ENCODE results near the gene HPS1.

The HPS1 gene

DNA sequence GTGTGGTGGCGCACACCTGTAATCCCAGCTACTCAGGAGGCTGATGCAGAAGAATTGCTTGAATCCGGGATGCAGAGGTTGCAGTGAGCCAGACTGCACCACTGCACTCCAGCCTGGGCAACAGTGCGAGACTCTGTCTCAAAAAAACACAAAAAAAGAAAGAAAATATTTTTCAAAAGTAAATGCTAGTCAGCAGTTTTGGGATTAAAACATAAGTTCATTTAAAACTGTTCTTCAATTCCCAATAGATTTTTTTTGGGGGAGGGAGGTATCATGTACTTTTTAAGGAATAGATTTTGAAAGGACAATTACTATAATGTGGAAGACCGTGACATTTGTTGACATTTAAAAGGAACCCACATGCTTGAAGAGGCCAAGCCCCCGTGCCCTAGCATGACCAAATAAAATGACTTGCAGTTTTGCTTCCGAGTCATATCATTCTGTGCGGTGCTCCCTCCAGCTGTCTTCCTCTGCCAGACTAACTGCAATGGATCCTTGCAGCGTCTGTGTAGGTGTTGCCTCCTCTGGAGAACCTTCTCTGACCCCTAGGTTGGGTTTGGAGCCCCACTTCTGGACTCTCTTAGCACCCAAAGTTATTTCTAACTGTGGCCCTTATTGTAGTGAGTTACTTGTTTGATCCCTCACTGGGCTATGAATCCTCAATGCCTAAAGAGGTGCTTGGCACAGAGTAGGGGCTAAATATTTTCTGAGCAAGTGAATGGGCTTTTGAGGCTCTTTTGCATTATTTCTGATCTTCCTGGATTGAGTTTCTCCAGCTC lies 17.4 kb upstream of the HPS1 start:
- Histone ChIP-seq H3K36me3 (ENCODE audit: control insufficient read depth, insufficient read depth, low read length) (no peaks in the 10 kb centered on the region), H3K9me3 (ENCODE audit: control insufficient read depth, insufficient read depth, low read depth, low read length) (no peaks in the 10 kb centered on the region), H3K27ac (ENCODE audit: low read depth, low read length) (no peak overlapping the region), H3K4me1 (ENCODE audit: control insufficient read depth, insufficient read depth, low read length) (peaks cover 15% of the 10 kb centered on the region; the same call in 1 of the 2 replicates), H3K4me3 (ENCODE audit: low read depth, low read length) (no peak overlapping the region), H3K9ac (ENCODE audit: low read length) (no peak overlapping the region), H3K27me3 (ENCODE audit: control insufficient read depth, insufficient read depth, low read length) (peaks cover 13% of the 10 kb centered on the region)

DNA sequence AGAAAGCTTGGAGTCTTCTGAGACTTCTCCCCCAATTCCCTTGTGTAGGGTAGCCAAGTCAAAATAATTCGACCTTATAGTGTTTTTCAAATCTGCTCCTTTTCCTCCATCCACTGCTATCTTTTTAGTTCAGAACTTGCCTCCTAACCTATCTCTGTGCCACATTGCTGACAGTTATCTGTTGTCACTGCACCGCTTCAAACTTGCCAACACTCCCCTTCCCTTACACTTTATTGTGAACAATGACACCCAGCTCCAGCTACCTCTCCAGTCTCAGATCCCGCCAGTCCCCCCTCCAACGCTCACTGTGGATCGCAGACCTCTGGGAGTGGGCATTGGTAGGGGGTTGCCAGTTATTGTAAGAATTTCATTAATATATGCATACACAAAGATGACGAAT lies 16.3 kb upstream of the HPS1 start:
- Histone ChIP-seq H3K4me1 (ENCODE audit: control insufficient read depth, insufficient read depth, low read length) (peaks cover 13% of the 10 kb centered on the region; the same call in 1 of the 2 replicates), H3K9ac (ENCODE audit: low read length) (no peak overlapping the region), H3K4me3 (ENCODE audit: low read depth, low read length) (no peak overlapping the region), H3K36me3 (ENCODE audit: control insufficient read depth, insufficient read depth, low read length) (no peaks in the 10 kb centered on the region), H3K9me3 (ENCODE audit: control insufficient read depth, insufficient read depth, low read depth, low read length) (no peaks in the 10 kb centered on the region), H3K27ac (ENCODE audit: low read depth, low read length) (no peak overlapping the region), H3K27me3 (ENCODE audit: control insufficient read depth, insufficient read depth, low read length) (peaks cover 2% of the 10 kb centered on the region)

DNA sequence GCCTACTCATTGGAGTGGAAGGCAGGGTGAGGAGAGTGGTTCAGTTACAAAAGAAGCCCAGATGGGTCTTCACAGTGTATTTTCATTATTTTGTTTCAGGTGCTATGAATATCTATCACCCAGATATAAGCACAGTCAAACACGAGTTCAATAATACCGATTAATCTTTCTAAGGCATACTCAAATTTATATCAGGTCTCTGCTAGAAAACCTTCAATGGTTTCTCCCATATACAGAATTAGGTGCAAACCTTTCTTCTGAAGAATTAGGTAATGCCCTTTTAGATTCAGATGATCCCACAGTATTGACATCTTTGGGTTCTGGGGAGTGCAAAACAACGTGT lies 14.7 kb upstream of the HPS1 start:
- Histone ChIP-seq H3K9ac (ENCODE audit: low read length) (no peak overlapping the region), H3K27me3 (ENCODE audit: control insufficient read depth, insufficient read depth, low read length) (no peaks in the 10 kb centered on the region), H3K4me3 (ENCODE audit: low read depth, low read length) (no peak overlapping the region), H3K27ac (ENCODE audit: low read depth, low read length) (no peak overlapping the region), H3K4me1 (ENCODE audit: control insufficient read depth, insufficient read depth, low read length) (peaks cover 17% of the 10 kb centered on the region), H3K36me3 (ENCODE audit: control insufficient read depth, insufficient read depth, low read length) (no peaks in the 10 kb centered on the region), H3K9me3 (ENCODE audit: control insufficient read depth, insufficient read depth, low read depth, low read length) (no peaks in the 10 kb centered on the region)

DNA sequence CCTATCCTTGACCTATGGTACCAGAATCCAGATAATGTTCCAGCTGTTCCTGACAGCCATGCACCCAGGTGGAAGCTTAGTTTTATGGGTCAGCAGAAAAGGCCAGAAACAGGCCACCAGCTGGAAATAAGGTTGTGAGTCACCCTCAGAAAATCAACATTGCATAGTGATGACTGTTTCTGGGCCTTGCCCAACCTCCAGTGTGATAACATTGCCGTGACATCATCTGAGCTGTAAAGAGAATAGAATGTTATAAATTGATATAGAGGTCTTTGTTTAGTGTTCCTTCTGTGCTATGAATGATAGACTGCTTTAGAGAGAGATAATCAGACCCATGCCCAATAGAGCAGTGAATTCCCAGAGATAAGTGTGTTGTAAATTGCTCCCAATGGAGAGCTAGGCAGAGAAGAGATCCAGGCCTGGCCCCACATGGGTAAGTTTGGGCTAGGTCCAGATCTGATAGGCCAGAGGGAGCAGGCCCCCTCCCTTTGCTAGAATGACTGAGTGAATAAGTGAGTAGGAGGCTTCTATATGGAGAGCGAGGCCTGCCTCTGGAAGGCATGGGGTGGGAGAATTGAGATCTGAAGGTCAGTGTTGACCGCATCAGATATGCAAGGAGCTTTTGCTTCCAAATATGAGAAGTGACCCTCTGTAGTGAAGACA lies 14.2 kb upstream of the HPS1 start:
- H3K9ac ChIP-seq (ENCODE audit: low read length) = no peak overlapping the region
- no peak overlapping the region for H3K4me3 ChIP-seq (ENCODE audit: low read depth, low read length)
- no peak overlapping the region for H3K27ac ChIP-seq (ENCODE audit: low read depth, low read length)

DNA sequence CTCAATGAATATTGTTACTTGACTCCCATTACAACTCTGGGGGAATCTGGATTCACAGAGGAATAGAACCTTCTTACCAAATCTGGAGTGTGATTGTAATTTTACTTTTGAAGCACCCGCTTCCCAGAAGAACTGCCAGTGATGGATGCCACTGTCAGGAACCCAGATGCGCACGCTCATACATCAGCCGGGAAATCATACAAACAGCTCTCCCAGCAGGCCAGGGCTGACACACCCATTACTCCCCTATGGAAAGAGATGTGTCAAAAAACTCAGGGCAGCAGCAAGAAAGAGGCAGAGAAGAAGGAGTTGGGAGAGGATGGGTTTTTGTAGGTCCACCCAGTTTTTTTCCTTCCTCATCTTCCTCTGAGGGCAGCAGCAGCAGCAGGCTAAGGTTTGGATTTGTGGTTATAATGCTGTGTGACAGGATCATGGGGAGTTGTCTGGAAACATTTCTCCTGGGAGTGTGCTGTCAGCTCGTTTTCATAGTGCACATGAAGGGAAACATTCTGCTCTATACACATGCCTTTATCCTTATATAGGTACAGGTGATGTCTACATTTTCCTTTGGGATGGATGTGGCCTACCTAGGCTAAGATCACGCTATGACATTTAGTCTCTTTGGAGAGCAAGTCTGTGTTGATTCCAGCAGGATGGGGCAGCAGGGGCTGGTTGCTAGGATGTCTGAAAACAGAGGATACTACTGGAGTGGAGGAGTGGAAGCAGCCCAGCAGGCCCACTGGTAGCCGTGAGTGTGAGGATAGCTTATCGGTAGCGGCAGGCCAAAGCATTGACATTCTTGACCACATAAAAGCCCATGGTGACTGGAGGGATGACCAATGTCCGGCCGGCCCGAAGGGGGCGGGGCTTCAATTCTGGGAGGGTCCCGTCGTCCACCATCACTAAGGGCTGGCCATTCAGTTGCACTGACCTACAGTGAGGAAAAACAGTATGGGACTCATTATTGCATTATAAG lies 12.4 kb upstream of the HPS1 start:
- no peaks in the 10 kb centered on the region for H3K27me3 ChIP-seq (ENCODE audit: control insufficient read depth, insufficient read depth, low read length)
- no peaks in the 10 kb centered on the region for H3K9me3 ChIP-seq (ENCODE audit: control insufficient read depth, insufficient read depth, low read depth, low read length)
- H3K4me3 ChIP-seq (ENCODE audit: low read depth, low read length) = no peak overlapping the region
- no peaks in the 10 kb centered on the region for H3K36me3 ChIP-seq (ENCODE audit: control insufficient read depth, insufficient read depth, low read length)
- no peak overlapping the region for H3K9ac ChIP-seq (ENCODE audit: low read length)
- no peak overlapping the region for H3K27ac ChIP-seq (ENCODE audit: low read depth, low read length)
- H3K4me1 ChIP-seq (ENCODE audit: control insufficient read depth, insufficient read depth, low read length) = peaks cover 33% of the 10 kb centered on the region

More for the DNA sequence above, 14.2 kb upstream of the HPS1 start:
- H3K27me3 ChIP-seq (ENCODE audit: control insufficient read depth, insufficient read depth, low read length) = no peaks in the 10 kb centered on the region
- no peaks in the 10 kb centered on the region for H3K36me3 ChIP-seq (ENCODE audit: control insufficient read depth, insufficient read depth, low read length)
- no peaks in the 10 kb centered on the region for H3K9me3 ChIP-seq (ENCODE audit: control insufficient read depth, insufficient read depth, low read depth, low read length)
- peaks cover 22% of the 10 kb centered on the region for H3K4me1 ChIP-seq (ENCODE audit: control insufficient read depth, insufficient read depth, low read length)

DNA sequence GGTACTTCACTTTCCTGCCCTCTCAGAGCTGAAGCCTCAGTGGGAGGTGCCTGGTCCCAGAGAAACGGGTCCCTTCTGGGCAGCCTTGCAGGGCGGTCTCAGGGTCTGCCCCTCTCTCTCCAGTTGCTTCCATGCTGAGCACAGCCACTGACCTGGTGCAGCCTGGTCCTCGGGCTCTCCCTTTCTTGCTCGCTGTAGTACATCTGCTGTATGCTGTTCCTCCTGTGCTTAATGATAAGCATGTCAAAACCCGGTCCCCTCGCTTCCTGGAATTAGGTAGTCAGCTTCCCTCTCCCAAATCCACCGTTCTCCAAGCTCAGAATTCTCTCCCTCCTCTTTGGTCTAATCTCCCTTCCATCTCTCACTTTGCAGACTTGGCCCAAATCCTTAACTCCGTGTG lies 11.0 kb upstream of the HPS1 start:
- H3K9ac ChIP-seq (ENCODE audit: low read length) = no peak overlapping the region
- H3K36me3 ChIP-seq (ENCODE audit: control insufficient read depth, insufficient read depth, low read length) = no peaks in the 10 kb centered on the region
- no peaks in the 10 kb centered on the region for H3K27me3 ChIP-seq (ENCODE audit: control insufficient read depth, insufficient read depth, low read length)
- H3K9me3 ChIP-seq (ENCODE audit: control insufficient read depth, insufficient read depth, low read depth, low read length) = no peaks in the 10 kb centered on the region
- H3K4me1 ChIP-seq (ENCODE audit: control insufficient read depth, insufficient read depth, low read length) = peaks cover 33% of the 10 kb centered on the region
- no peak overlapping the region for H3K4me3 ChIP-seq (ENCODE audit: low read depth, low read length)
- H3K27ac ChIP-seq (ENCODE audit: low read depth, low read length) = no peak overlapping the region

DNA sequence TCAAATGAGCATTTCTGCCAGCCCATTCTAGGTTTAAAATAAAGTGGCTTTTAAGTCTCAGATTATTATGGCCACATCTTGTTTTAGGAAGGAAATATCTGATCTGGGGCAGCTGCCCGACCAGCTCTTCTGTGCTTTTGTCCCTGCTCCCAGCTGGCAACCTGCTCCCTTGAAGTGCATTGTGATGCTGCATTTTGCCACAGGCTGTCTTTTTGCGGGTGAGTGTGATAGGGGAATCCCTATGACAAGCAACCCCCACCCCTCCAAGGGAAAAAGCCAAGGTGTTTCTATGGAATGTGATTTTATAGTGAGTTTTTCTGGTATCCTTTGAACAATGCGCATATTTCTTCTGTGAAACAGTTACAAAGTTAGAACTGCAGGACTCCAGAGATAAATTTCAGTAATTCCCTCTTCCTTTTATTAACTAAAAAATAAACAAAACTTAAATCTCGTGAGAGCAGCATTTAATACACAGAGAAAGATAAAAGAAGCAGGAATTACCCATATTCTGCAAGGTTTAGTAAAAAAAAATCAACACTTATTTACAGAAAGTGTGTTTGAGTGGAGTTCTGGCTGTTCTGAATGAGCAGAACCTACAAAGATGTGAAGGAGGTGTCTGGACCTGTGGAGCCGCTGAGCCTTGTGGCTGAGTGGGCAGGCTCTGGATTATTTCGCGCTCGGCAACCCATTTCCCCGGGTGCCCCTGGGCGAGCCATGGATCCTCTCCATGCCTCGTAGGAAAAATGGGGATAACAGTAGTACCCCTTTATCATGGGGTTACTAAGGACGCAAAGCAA lies 10.1 kb upstream of the HPS1 start:
- Histone ChIP-seq H3K27me3 (ENCODE audit: control insufficient read depth, insufficient read depth, low read length) (no peaks in the 10 kb centered on the region), H3K9ac (ENCODE audit: low read length) (no peak overlapping the region)

DNA sequence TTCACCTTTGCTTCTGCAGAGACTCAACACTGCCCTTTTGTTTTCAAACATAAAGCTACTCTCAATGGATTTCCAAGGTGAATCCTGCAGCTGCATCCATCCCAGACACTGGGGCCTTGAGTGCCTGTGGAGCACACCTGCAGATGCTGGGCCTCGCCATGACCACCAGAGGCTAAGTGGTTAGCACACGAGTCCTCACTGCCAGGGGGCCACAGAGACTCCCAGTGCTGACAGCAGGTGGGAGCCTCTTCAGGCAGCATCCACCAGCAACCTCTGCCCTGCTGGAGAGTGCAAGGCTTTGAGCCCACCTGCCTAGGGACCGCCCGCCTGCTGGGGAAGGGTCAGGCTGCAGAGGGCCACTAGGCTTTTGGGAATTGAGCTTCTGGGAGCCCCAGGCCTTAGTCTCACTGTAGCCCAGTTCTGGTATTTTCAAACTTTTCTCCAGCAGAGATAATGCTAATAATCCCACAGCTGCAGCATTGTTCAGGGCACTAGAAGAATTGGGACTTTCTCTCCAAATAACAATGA lies 9.4 kb upstream of the HPS1 start:
- no peaks in the 10 kb centered on the region for H3K27me3 ChIP-seq (ENCODE audit: control insufficient read depth, insufficient read depth, low read length)
- no peak overlapping the region for H3K27ac ChIP-seq (ENCODE audit: low read depth, low read length)
- peaks cover 33% of the 10 kb centered on the region for H3K4me1 ChIP-seq (ENCODE audit: control insufficient read depth, insufficient read depth, low read length)
- no peaks in the 10 kb centered on the region for H3K9me3 ChIP-seq (ENCODE audit: control insufficient read depth, insufficient read depth, low read depth, low read length)
- no peak overlapping the region for H3K4me3 ChIP-seq (ENCODE audit: low read depth, low read length)
- H3K9ac ChIP-seq (ENCODE audit: low read length) = no peak overlapping the region
- no peaks in the 10 kb centered on the region for H3K36me3 ChIP-seq (ENCODE audit: control insufficient read depth, insufficient read depth, low read length)

More for the DNA sequence above, 10.1 kb upstream of the HPS1 start:
- Histone ChIP-seq H3K27ac (ENCODE audit: low read depth, low read length) (no peak overlapping the region), H3K4me1 (ENCODE audit: control insufficient read depth, insufficient read depth, low read length) (peaks cover 33% of the 10 kb centered on the region), H3K9me3 (ENCODE audit: control insufficient read depth, insufficient read depth, low read depth, low read length) (no peaks in the 10 kb centered on the region), H3K36me3 (ENCODE audit: control insufficient read depth, insufficient read depth, low read length) (no peaks in the 10 kb centered on the region), H3K4me3 (ENCODE audit: low read depth, low read length) (no peak overlapping the region)

DNA sequence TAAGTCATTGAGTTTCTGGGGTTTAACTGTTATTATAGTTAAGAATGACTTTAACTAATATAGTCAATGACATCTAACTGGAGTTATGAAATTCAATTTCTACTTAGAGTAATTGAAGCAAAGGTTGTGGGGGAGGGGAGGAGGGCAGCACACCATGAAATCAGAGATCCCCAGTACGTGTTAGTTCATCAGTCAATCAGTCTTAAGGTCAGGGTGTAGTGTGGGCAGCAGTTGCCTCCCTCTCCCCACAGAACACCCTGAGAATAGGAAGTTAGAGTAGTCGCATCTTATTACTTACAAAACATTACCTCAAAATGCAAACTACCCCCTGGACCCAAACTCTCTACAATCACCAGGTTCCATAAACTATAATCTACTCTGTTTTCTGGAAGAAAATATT lies 7.0 kb upstream of the HPS1 start:
- Histone ChIP-seq H3K27ac (ENCODE audit: low read depth, low read length) (no peak overlapping the region), H3K9ac (ENCODE audit: low read length) (no peak overlapping the region), H3K36me3 (ENCODE audit: control insufficient read depth, insufficient read depth, low read length) (no peaks in the 10 kb centered on the region), H3K27me3 (ENCODE audit: control insufficient read depth, insufficient read depth, low read length) (no peaks in the 10 kb centered on the region), H3K4me3 (ENCODE audit: low read depth, low read length) (no peak overlapping the region), H3K4me1 (ENCODE audit: control insufficient read depth, insufficient read depth, low read length) (peaks cover 30% of the 10 kb centered on the region), H3K9me3 (ENCODE audit: control insufficient read depth, insufficient read depth, low read depth, low read length) (no peaks in the 10 kb centered on the region)

DNA sequence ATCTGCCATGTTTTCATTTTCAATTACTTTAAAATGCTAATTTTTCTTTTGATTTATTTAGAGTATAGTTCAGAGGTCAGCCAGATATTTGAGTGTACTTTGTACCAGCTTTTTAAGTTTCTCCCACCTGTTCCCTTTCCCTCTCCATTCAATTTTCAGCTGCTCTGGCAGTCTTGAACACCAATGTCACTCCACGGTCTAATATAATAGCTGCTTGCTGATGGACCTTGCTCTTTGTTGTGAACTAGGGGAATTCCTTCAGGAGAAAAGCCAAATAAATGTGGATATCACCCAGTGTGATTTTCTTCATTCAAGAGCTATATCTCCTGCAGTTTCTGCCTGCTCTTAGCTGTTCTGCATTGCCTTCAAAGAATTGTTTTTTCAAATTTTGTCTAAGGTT lies 3.9 kb upstream of the HPS1 start:
- no peak overlapping the region for H3K4me3 ChIP-seq (ENCODE audit: low read depth, low read length)
- peaks cover 8% of the 10 kb centered on the region for H3K4me1 ChIP-seq (ENCODE audit: control insufficient read depth, insufficient read depth, low read length)
- no peaks in the 10 kb centered on the region for H3K27me3 ChIP-seq (ENCODE audit: control insufficient read depth, insufficient read depth, low read length)
- H3K36me3 ChIP-seq (ENCODE audit: control insufficient read depth, insufficient read depth, low read length) = no peaks in the 10 kb centered on the region
- H3K27ac ChIP-seq (ENCODE audit: low read depth, low read length) = no peak overlapping the region
- H3K9ac ChIP-seq (ENCODE audit: low read length) = no peak overlapping the region
- no peaks in the 10 kb centered on the region for H3K9me3 ChIP-seq (ENCODE audit: control insufficient read depth, insufficient read depth, low read depth, low read length)
